Activated naive CD4-positive, alpha-beta T cell (primary cell): ENCODE measurements around the gene CDHR2.

Experiments
- DNase-seq, 4 experiments: peaks; one replicate each; lab custom pipeline; 2025; lab: John Stamatoyannopoulos, UW

CDHR2 gene, protein sequence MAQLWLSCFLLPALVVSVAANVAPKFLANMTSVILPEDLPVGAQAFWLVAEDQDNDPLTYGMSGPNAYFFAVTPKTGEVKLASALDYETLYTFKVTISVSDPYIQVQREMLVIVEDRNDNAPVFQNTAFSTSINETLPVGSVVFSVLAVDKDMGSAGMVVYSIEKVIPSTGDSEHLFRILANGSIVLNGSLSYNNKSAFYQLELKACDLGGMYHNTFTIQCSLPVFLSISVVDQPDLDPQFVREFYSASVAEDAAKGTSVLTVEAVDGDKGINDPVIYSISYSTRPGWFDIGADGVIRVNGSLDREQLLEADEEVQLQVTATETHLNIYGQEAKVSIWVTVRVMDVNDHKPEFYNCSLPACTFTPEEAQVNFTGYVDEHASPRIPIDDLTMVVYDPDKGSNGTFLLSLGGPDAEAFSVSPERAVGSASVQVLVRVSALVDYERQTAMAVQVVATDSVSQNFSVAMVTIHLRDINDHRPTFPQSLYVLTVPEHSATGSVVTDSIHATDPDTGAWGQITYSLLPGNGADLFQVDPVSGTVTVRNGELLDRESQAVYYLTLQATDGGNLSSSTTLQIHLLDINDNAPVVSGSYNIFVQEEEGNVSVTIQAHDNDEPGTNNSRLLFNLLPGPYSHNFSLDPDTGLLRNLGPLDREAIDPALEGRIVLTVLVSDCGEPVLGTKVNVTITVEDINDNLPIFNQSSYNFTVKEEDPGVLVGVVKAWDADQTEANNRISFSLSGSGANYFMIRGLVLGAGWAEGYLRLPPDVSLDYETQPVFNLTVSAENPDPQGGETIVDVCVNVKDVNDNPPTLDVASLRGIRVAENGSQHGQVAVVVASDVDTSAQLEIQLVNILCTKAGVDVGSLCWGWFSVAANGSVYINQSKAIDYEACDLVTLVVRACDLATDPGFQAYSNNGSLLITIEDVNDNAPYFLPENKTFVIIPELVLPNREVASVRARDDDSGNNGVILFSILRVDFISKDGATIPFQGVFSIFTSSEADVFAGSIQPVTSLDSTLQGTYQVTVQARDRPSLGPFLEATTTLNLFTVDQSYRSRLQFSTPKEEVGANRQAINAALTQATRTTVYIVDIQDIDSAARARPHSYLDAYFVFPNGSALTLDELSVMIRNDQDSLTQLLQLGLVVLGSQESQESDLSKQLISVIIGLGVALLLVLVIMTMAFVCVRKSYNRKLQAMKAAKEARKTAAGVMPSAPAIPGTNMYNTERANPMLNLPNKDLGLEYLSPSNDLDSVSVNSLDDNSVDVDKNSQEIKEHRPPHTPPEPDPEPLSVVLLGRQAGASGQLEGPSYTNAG (N-terminal part only)

GRCh38 chr5:176548967-176549444 is at the start of gene CDHR2:
TSS of gene CDHR2 (plus strand) at chr5:176549342. CDS start at chr5:176565353, 16,011 bp downstream.
- no peak for DNase-seq

- no peak for DNase-seq
Observed at GRCh38 chr5:176500511-176500910, 48.6 kb upstream of the CDHR2 start.

DNA sequence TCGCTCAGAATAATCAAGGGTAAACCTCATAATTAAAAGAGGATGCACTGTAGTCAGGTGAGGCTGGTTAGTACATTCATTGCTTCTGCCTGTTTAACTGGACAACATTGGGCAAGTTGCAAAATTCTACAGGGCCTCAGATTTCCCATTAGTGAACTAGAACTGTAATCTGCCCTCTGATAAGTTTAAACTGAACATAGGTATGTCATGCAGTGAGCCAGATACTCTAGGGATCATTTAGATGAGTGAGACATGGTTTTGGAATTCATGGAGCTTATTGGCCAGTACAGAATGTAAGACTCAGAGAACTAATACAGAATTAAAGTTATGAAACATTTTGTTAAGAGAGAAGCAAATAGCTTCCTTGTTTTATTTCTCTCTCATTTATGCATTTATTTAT is 47.8 kb upstream of the CDHR2 start:
- no peak for DNase-seq

- DNase-seq: no peak
Observed at GRCh38 chr5:176503496-176503895, 45.6 kb upstream of the CDHR2 start.

DNA sequence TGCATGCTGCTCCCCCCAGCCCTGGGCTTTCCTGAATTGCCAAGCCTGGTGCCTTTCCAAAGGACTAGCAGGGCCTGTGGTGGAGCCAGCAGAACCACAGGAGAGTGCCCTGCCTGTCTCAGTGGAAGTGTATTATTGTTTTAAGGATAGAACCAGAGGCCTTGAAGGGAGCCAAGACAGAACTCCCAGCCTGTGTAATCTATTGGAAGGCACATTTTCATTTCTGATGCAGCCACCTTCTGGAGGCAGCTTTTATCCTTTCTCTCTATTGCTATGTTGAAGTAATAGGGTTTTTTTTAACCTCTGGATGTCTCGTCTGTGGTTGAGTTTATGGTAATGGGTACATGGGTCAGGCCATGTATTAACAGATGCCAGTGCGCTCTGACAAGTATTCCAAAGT is 41.2 kb upstream of the CDHR2 start:
- no peak for DNase-seq

DNA sequence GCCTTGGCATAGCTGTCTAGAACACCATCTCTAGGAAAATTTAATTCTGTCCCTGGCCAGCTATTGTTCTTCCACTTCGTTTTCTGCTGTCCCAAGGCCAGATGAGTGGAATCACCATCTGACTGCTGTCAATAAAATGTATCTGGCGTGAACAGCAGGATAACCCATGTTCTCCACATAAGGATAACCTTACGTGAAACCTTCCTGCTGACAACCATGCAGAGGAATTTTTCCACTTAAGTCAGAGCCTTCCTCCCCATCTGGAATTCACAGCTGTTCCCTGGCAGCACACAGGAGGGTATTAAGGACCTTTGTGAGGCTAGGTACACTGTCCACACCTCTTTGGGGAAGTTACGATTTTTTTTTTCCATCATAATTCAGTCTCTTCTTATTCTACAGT is 40.5 kb upstream of the CDHR2 start:
- DNase-seq: no peak

- DNase-seq: no peak
Observed at GRCh38 chr5:176513788-176514187, 35.4 kb upstream of the CDHR2 start.

- no peak for DNase-seq
Observed at GRCh38 chr5:176514244-176514950, 34.7 kb upstream of the CDHR2 start.

DNA sequence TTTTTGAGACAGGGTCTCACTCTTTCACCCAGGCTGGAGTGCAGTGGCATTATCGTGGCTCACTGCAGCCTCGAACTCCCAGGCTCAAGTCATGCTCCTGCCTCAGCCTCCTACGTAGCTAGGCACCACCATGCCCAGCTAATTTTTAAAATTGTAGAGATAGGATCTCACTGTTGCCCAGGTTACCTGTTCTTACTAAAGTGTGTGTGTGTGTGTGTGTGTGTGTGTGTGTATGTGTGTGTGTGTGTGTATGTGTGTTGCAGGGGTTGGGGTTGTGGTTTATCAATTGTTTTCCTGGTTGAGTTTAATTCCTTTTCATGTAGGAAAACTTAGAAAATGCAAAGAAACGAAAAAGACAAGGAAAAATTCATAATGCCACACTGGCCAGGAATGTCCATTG is 33.7 kb upstream of the CDHR2 start:
- DNase-seq: no peak

DNA sequence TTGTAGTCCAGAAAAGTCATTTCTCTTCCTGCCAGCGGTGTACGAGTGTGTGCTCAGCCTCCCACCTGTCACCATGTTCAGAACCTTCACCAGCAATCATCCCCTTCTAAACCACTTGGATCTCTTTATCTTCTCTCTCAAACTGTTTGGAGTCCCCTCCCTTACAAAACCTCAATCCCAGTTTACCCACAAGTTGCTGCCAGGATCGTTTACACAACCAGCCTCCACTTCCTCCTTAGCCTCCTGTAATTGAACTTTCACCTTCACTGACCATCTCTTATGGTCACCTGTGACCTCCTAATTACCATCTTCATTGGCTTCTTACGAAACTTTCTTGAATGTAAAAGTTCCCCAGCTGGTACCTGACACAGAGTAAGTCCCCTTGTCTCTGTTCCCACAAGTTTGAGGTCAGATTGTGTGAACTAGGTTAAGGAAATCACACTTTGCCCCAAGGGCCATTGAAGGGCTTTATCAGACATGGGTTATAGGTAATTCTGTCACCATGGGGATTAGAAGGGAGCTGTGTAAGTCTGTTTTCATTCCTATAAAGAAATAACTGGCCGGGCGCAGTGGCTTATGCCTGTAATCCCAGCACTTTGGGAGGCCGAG is 32.0 kb upstream of the CDHR2 start:
- no peak for DNase-seq

GRCh38 chr5:176519810-176520720 is 29.1 kb upstream of the CDHR2 start:
- no peak for DNase-seq

DNA sequence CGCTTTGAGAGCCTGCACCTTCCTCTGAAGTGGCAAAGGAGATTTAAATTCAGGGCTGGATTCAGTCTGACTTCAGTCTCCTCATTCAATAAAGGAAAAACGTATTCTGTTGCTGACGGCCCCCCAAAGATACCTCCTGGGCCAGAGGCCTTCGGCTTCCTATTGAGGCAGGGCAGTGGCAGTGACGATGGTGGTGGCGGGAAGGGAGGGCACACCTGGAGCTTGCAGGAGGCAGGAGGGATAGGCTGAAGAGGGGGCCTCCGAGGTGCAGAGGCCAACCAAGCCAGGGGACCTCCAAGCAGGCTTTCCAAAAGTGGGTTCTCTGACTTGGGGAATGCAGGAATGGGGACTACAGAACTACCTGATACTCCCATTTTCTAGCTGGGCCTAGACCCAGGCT is 27.9 kb upstream of the CDHR2 start:
- DNase-seq: no peak

GRCh38 chr5:176521699-176522263 is 27.4 kb upstream of the CDHR2 start:
- DNase-seq: no peak

DNA sequence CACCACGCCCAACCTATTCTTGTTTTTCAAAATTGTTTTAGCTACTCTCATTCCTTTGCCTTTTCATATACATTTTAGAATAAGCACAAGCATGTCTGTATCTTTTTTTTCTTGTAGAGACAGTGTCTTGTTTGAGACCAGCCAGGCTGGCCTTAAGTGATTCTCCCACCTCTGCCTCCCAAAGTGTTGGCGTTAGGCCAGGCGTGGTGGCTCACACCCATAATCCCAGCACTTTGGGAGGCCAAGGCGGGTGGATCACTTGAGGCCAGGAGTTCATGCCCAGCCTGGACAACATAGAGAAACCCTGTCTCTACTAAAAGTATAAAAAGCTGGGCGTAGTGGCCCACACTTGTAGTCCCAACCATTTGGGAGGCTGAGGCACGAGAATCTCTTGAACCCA is 25.0 kb upstream of the CDHR2 start:
- no peak for DNase-seq

GRCh38 chr5:176524987-176525386 is 24.2 kb upstream of the CDHR2 start:
- no peak for DNase-seq

- no peak for DNase-seq
Observed at GRCh38 chr5:176525677-176526076, 23.5 kb upstream of the CDHR2 start.

DNA sequence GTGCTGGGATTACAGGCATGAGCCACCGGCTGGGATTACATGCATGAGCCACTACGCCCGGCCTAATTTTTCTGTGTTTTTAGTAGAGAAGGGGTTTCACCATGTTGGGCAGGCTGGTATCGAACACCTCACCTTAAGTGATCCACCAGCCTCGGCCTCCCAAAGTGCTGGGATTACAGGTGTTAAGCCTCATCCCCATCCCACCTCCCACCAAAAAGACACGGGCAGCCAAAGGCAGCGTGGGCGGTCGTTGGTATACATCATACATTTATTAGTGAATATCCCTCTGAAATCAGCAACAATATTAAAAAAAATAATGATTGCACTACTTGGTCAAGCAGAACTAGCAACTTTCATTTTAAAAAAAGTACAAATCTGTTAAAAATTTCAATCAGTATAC is 22.7 kb upstream of the CDHR2 start:
- DNase-seq: no peak

GRCh38 chr5:176527246-176528222 is 21.6 kb upstream of the CDHR2 start:
- DNase-seq: no peak
